ENCODE results near the gene SLC48A1. TPM values are rescaled to one million over a fixed set of nuclear protein-coding genes. Genes with fewer than 3 reads are reported as not detected.

The SLC48A1 gene
- total RNA-seq, 1 experiment from 2014 or later: 20.0 TPM

- ChIA-PET RAD21 (ENCODE audit: low non-redundant PET in 1 of 2, low total read pairs in 2 of 2, uncharacterized antibody in 2 of 2, unreplicated experiment in 2 of 2) (interaction anchor here in 1 of 2 experiments (0.9 to 1.5 kb wide), 2 partner anchors 14 to 15 kb away, joined by 3 read pairs; no protein-coding TSS in a partner anchor), CTCF (interaction anchor here (0.7 to 9.1 kb wide), 7 partner anchors 9 to 80 kb away, joined by 3 to 75 read pairs (median 7); partner anchors contain the start of gene SLC48A1)
- ATAC-seq: no peak
Observed at GRCh38 chr12:47757840-47758583, 15.0 kb upstream of the SLC48A1 start.

More at GRCh38 chr12:47757840-47758583, 15.0 kb upstream of the SLC48A1 start:
- no peak overlapping the region for H3K9ac ChIP-seq (ENCODE audit: low read length)
- POLR2A ChIA-PET: no interaction called here
- H3K36me3 ChIP-seq (ENCODE audit: control insufficient read depth in 1 of 2, insufficient read depth in 2 of 2, low read length in 2 of 2): no peaks in the 10 kb centered on the region
- H3K4me2 ChIP-seq (ENCODE audit: low read length): peak overlapping the region; percentile 100
- no peaks in the 10 kb centered on the region for H3K79me2 ChIP-seq (ENCODE audit: insufficient read depth, low read length)
- H3K27ac ChIP-seq (ENCODE audit: low read depth, low read length): no peak overlapping the region; the same call in 1 of the 2 replicates
- BruUV-seq (replicated peaks): no TSS peak
- H2AFZ ChIP-seq (ENCODE audit: low read depth, low read length, poor library complexity, severe bottlenecking): no peak overlapping the region
- H3K4me3 ChIP-seq (replicated peaks in 1 of 2; ENCODE audit: low read depth in 1 of 2, low read length in 2 of 2): peak overlapping the region; percentile 65 to 73; a peak in 2 of 4 replicates
- no peaks in the 10 kb centered on the region for H4K20me1 ChIP-seq (ENCODE audit: insufficient read depth)
- no peaks in the 10 kb centered on the region for H3K9me2 ChIP-seq (ENCODE audit: insufficient read depth)
- H3K4me1 ChIP-seq (ENCODE audit: control insufficient read depth in 1 of 2, insufficient read depth in 2 of 2, low read length in 2 of 2): peaks cover 37 to 46% of the 10 kb centered on the region in 2 experiments
- H3K27me3 ChIP-seq (ENCODE audit: insufficient read depth, low read length): no peaks in the 10 kb centered on the region
- intact Hi-C loops (cut with micrococcal nuclease): no loop called here
- no peak for DNase-seq (ENCODE audit: low read depth, low spot score)
- TF ChIP-seq ZBTB33 (IDR thresholded peaks at IDR 0.05; ENCODE audit: extremely low read depth, insufficient replicate concordance, low read length): no peak
- no peak for TF ChIP-seq CEBPB (IDR thresholded peaks at IDR 0.05; ENCODE audit: low read depth)
- TF ChIP-seq TCF7L2 (IDR thresholded peaks at IDR 0.05; ENCODE audit: borderline replicate concordance, extremely low read depth, insufficient read depth, insufficient read length): no peak
- TF ChIP-seq POLR2A (IDR thresholded peaks at IDR 0.05; ENCODE audit: borderline replicate concordance, extremely low read depth, insufficient read depth, insufficient read length): no peak
- no peak for TF ChIP-seq ZFX (IDR thresholded peaks at IDR 0.05)
- TF ChIP-seq EGR1 (IDR thresholded peaks at IDR 0.05; ENCODE audit: low read depth): no peak
- TF ChIP-seq FOSL1 (IDR thresholded peaks at IDR 0.05; ENCODE audit: low read depth): no peak
- TF ChIP-seq EZH2phosphoT487 (IDR thresholded peaks at IDR 0.05; ENCODE audit: borderline replicate concordance): no peak
- no peak for TF ChIP-seq JUND (IDR thresholded peaks at IDR 0.05)
- no peak for TF ChIP-seq ZNF274 (IDR thresholded peaks at IDR 0.05; ENCODE audit: low read depth, low read length)
- TF ChIP-seq SP1 (IDR thresholded peaks at IDR 0.05; ENCODE audit: low read depth): no peak
- TF ChIP-seq CBX3 (IDR thresholded peaks at IDR 0.05; ENCODE audit: low read depth): no peak
- no peak for TF ChIP-seq ATF3 (IDR thresholded peaks at IDR 0.05)
- no peak for TF ChIP-seq SIN3A (IDR thresholded peaks at IDR 0.05; ENCODE audit: low read depth)
- no peak for TF ChIP-seq MAX (IDR thresholded peaks at IDR 0.05)
- TF ChIP-seq RAD21 (IDR thresholded peaks at IDR 0.05; ENCODE audit: low read depth): no peak
- no peak for TF ChIP-seq CTCF (IDR thresholded peaks at IDR 0.05 in 2 of 3, conservative IDR thresholded peaks at IDR 0.05 in 1 of 3; ENCODE audit: borderline replicate concordance in 1 of 3, insufficient read depth in 1 of 3, low read depth in 2 of 3, low read length in 2 of 3)
- no peak for TF ChIP-seq POLR2AphosphoS5 (IDR thresholded peaks at IDR 0.05; ENCODE audit: low read depth, low read length)
- no peak for TF ChIP-seq REST (IDR thresholded peaks at IDR 0.05; ENCODE audit: low read depth)
- TF ChIP-seq SRF (IDR thresholded peaks at IDR 0.05; ENCODE audit: low read depth): no peak
- H3K9me3 ChIP-seq (ENCODE audit: control insufficient read depth in 1 of 2, insufficient read depth in 1 of 2, low read depth in 1 of 2, low read length in 2 of 2): no peaks in the 10 kb centered on the region
